ENCODE data around the gene PNPT1. TPM values are rescaled to one million over a fixed set of nuclear protein-coding genes. Genes with fewer than 3 reads are reported as not detected.

PNPT1 gene
- total RNA-seq (2022; extraction: Qiagen RNA extraction; ENCODE audit: low read depth), result 30.0 to 67.8 TPM (median 34.1 TPM) in 5 replicates

DNA sequence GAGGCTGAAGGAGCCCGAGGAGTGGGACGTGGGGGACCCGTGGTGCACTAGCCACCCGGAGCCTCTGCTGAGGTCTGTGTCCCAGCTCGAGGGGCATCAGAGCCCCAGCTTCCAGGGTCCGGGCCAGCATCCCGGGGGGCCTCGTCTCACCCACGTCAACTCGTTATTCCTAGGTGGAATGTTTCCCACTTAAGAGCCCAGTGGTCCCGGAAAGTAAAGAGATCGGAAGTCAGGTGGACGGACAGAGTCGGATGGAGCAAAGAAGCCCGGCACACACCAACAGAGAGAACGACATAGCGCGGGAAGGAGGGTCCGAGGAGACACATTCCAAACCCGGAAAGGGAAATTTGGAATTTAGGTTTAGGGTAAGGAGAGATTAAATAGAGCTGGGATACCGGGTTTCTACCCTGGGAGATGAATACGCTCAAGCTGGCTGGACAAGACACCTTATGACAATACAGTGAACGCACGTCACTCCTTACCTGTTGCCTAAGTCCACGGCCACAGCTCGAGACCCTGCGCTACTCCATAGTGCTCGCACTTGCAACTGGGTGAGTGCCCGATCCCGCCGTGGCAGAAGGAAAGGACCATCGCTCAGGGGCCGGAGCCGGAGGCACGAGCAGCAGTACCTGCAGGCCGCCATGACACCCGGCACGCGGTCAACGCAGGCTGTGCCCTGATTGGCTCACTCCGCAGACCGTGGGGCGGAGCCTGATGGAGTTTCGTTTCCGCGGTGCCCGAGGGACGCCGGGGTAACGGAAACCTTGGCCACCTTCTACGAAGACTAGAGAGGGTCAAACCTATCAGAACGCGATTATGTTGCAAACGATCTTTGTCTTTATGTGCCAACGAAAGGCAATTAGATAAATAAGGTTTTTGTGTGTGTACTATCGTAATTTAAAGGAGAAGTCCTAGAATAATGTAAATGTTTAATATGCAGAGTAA lies at the start of gene PNPT1:
TSS of gene PNPT1 (minus strand) at position 664 of the 945 bp plus-strand sequence. CDS start at position 643, 21 bp downstream.

DNA sequence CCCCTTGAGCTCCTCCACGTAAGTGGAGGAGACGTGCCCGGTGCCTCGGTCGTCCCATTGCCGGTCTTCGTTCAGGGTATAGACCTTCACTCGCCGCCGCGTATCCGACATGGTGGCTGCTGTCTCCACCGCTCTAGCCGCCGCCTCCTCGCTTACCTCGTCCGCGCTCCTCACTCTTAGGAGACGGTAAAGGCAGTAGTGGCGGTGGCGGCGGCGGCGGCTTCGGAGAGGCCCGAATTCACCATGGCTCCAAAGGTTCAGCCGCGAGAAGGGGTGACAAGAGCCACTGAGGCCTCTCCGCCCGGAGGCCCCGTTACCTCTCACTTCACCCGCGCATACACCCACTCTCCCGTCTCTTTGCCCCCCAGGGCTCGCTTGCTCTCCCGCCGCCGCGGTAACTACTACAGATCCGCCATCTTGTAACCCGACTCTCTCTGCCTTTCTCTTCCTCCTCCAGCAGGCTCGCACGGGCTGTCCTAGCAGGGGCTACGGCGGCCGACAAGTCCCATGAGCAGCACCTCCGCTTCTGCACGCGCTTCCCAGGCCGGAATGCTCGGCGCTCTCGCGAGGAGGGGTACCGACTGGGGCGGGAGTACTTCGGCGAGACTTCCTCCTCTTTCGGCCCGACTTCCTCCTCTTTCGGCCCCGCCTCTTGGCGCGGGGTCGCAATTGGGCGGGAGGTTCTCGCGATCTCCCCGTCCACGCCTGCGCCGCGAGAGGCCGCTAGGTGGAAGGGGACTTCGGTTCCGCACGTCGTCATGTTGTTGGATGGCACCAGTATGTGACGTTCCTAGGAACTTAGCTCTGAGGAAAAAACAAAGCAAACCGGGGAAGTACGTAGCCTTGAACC lies 76.2 kb downstream of the PNPT1 start, which contains the start of gene PPP4R3B:
TSS of gene PPP4R3B (minus strand) at position 448 of the 850 bp plus-strand sequence. CDS start at position 111, 337 bp downstream.

Other genes with a start within 250 kb of the PNPT1 start
- 49.6 to 53.2 TPM (median 50.8 TPM) in 5 replicates for gene CFAP36, start 174.1 kb downstream of the PNPT1 start, total RNA-seq (2022; extraction: Qiagen RNA extraction; ENCODE audit: low read depth)
- gene PPP4R3B, start 76.2 kb downstream of the PNPT1 start, total RNA-seq (2022; extraction: Qiagen RNA extraction; ENCODE audit: low read depth), result 31.6 to 34.0 TPM (median 33.1 TPM) in 5 replicates
- 30.5 to 60.6 TPM (median 41.0 TPM) in 5 replicates for gene EFEMP1, start 229.9 kb upstream of the PNPT1 start, total RNA-seq (2022; extraction: Qiagen RNA extraction; ENCODE audit: low read depth)

All from A549 treated with CpdA at 1 μM for 4 hours (cell line).